Loucy (cell line): ENCODE data around the gene AAMP.

Source experiments
- CTCF ChIP-seq: fragments of 200-600 bp; sonication (generic); conservative IDR thresholded peaks from 2 replicates; pipeline ENCODE4 v1.5.1; 2014; ENCODE audit warnings: mild to moderate bottlenecking, antibody characterized with exemption, low read length
- EZH2phosphoT487 ChIP-seq: fragments of 200-600 bp; IDR thresholded peaks from 2 replicates; pipeline ENCODE4 v1.6.1; 2018; ENCODE audit warnings: antibody characterized with exemption, mild to moderate bottlenecking, moderate library complexity, borderline replicate concordance

- TF ChIP-seq CTCF (no peak), EZH2phosphoT487 (no peak)
Measured at GRCh38 chr2:218223046-218223445, 46.9 kb downstream of the AAMP start.
